NCI-H187 (cell line): ENCODE data around the gene DKK2.
"Not testable (repeated sequence)": the region's sequence is repeated elsewhere in the genome, so short reads cannot be mapped to it uniquely, and the experiment has no call there.

ENCODE experiments used
- DNase-seq, 2 experiments: peaks; one replicate each; lab custom pipeline; 2025; lab: John Stamatoyannopoulos, UW

Gene DKK2

GRCh38 chr4:106909486-106910188 lies 126.5 kb downstream of the DKK2 start:
- DNase-seq, result no peak

GRCh38 chr4:106908049-106908448 lies 128.1 kb downstream of the DKK2 start:
- DNase-seq, result not testable (repeated sequence)

GRCh38 chr4:106907216-106907615 lies 128.9 kb downstream of the DKK2 start:
- DNase-seq, result no peak

GRCh38 chr4:106906728-106907127 lies 129.4 kb downstream of the DKK2 start:
- no peak for DNase-seq

GRCh38 chr4:106898621-106899230 lies 137.4 kb downstream of the DKK2 start:
- no peak for DNase-seq

GRCh38 chr4:106893903-106894302 lies 142.2 kb downstream of the DKK2 start:
- DNase-seq, result no peak

GRCh38 chr4:106893395-106893881 lies 142.7 kb downstream of the DKK2 start:
- DNase-seq, result no peak

- no peak for DNase-seq
These were observed 143.3 kb downstream of the DKK2 start for GRCh38 chr4:106892786-106893185.

- DNase-seq, result no peak
These were observed 160.8 kb downstream of the DKK2 start for GRCh38 chr4:106875340-106875739.
